K562 (cell line): ENCODE data around the gene RPRD1B. TPM values are rescaled to one million over a fixed set of nuclear protein-coding genes. Genes with fewer than 3 reads are reported as not detected.

Experiments used
- polyA plus RNA-seq, 8 experiments: library from polyadenylated mRNA; depleted of rRNA in 4 of 8; stranded (reverse) in 5 of 8; unstranded in 3 of 8; fragments of >200 nt; fragmentation: Nextera tagmentation in 2 of 8; fragmentation: Illumina TruSeq in 1 of 8; extraction: Ambion mirVana in 2 of 8; extraction: Trizol in 1 of 8; gene quantifications; 2 replicates each; pipeline versions ENCODE4 v1.2.1 to v1.2.3, GENCODE V29; 2011 to 2014; ENCODE audit warnings: inconsistent platforms in 1 of 8, missing spikeins in 1 of 8
- total RNA-seq, 7 experiments: library from RNA; depleted of rRNA in 6 of 7; stranded (reverse); fragments of >200 nt in 6 of 7; fragmentation: Illumina TruSeq in 2 of 7; extraction: Trizol in 2 of 7; gene quantifications; 2 replicates each; pipeline versions ENCODE4 v1.2.1 to v1.2.3, GENCODE V29; 2011 to 2021; ENCODE audit warnings: low replicate concordance in 1 of 7
- TF ChIP-seq, protein P1 (sequence below), 2 experiments: fragments of 450-650 bp; formaldehyde crosslinking in 1 of 2; IDR thresholded peaks; 2 replicates each; pipeline versions ENCODE4 v1.4.0 to v1.6.1; 2014 to 2020; ENCODE audit warnings: mild to moderate bottlenecking in 2 of 2, borderline replicate concordance in 1 of 2, low read depth in 1 of 2

The RPRD1B gene
- total and polyA plus RNA-seq, 9 of the 15 experiments (the other 6 are each of a cell fraction or from before 2014, with no cell fraction given) = 5.5 to 43.0 (median 24.4) TPM

DNA sequence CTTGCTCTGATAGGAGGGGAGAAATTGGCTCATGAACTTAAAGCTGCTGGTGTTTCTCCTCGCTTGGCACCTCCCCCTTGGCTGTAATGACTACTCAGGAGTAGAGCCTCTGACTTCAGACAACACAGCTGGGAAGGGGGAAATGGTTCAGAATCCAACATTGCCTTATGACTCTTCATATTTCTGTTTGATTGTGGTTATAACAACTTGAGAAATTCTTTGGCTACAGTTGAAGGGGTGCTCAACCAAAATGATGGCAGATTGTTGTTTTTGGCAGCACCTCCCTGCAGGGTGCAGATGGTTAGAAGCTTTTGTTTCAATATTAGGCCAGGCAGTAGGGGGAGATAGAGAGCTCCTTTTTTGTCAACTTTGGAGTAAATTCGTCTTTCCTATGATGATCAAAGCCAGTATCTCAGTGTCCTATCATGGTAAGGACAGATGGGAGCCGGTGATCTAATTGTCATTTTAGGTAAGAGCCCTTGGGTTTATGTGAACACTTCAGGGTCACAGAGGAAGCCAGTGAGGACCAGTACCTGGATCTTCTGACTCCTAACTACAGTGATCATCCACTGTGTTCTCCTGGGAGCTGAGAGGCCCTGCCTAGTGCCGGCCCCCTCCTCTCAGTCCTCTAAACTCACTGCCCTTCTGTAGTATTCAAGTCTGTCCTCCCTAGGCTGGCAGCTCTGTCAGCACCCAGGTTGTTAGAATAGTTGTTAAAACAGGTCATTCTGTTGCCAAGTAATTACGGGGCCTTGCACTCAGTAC is 39.9 kb downstream of the RPRD1B start (continued):
- TF ChIP-seq, protein P1, sequence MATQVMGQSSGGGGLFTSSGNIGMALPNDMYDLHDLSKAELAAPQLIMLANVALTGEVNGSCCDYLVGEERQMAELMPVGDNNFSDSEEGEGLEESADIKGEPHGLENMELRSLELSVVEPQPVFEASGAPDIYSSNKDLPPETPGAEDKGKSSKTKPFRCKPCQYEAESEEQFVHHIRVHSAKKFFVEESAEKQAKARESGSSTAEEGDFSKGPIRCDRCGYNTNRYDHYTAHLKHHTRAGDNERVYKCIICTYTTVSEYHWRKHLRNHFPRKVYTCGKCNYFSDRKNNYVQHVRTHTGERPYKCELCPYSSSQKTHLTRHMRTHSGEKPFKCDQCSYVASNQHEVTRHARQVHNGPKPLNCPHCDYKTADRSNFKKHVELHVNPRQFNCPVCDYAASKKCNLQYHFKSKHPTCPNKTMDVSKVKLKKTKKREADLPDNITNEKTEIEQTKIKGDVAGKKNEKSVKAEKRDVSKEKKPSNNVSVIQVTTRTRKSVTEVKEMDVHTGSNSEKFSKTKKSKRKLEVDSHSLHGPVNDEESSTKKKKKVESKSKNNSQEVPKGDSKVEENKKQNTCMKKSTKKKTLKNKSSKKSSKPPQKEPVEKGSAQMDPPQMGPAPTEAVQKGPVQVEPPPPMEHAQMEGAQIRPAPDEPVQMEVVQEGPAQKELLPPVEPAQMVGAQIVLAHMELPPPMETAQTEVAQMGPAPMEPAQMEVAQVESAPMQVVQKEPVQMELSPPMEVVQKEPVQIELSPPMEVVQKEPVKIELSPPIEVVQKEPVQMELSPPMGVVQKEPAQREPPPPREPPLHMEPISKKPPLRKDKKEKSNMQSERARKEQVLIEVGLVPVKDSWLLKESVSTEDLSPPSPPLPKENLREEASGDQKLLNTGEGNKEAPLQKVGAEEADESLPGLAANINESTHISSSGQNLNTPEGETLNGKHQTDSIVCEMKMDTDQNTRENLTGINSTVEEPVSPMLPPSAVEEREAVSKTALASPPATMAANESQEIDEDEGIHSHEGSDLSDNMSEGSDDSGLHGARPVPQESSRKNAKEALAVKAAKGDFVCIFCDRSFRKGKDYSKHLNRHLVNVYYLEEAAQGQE (IDR thresholded peaks at IDR 0.05; ENCODE audit: borderline replicate concordance) = peak; percentile 71; the same call in 1 of the 2 replicates
- TF ChIP-seq, protein P1 (CRISPR knock-in tag; IDR thresholded peaks at IDR 0.05; ENCODE audit: low read depth) = no peak
